ENCODE measurements around the gene NKAIN2.

The NKAIN2 gene

GRCh38 chr6:123879749-123880148 is 76.1 kb downstream of the NKAIN2 start:
- POLR2A ChIA-PET = no interaction called here
- no peaks in the 10 kb centered on the region for H3K36me3 ChIP-seq (ENCODE audit: control insufficient read depth in 2 of 2, insufficient read depth in 1 of 2, low read length in 2 of 2)

GRCh38 chr6:123888771-123889513 is 85.3 kb downstream of the NKAIN2 start:
- no peaks in the 10 kb centered on the region for H3K36me3 ChIP-seq (ENCODE audit: control insufficient read depth in 2 of 2, insufficient read depth in 1 of 2, low read length in 2 of 2)

More at GRCh38 chr6:123879749-123880148, 76.1 kb downstream of the NKAIN2 start:
- CTCF ChIA-PET = interaction anchor here (0.6 to 1.0 kb wide), 2 partner anchors 9 to 860 kb away, joined by 3 to 4 read pairs; no protein-coding TSS in a partner anchor
- Histone ChIP-seq H3K27ac (ENCODE audit: extremely low read depth, low read depth, low read length) (no peak overlapping the region), H3K4me3 (ENCODE audit: low read depth, low read length) (no peak overlapping the region), H3K9me3 (ENCODE audit: control insufficient read depth, insufficient read depth, low read depth, low read length) (no peaks in the 10 kb centered on the region), H3K4me1 (ENCODE audit: control insufficient read depth, insufficient read depth, low read length) (no peaks in the 10 kb centered on the region)
- no peak for TF ChIP-seq ZBTB49 (tag by site-specific recombination; IDR thresholded peaks at IDR 0.05; ENCODE audit: low read depth)
- no peak for TF ChIP-seq KLF16 (tag by site-specific recombination; IDR thresholded peaks at IDR 0.05)
- no peak for TF ChIP-seq ZNF112 (tag by site-specific recombination; IDR thresholded peaks at IDR 0.05)
- no peak for TF ChIP-seq KLF7 (tag by site-specific recombination; IDR thresholded peaks at IDR 0.05; ENCODE audit: borderline replicate concordance)
- no peak for TF ChIP-seq ZNF169 (tag by site-specific recombination; IDR thresholded peaks at IDR 0.05)
- TF ChIP-seq ZNF792 (tag by site-specific recombination; IDR thresholded peaks at IDR 0.05) = no peak
- no peak for TF ChIP-seq ZNF16 (tag by site-specific recombination; IDR thresholded peaks at IDR 0.05; ENCODE audit: low read depth)
- TF ChIP-seq ZFP37 (tag by site-specific recombination; IDR thresholded peaks at IDR 0.05) = no peak
- TF ChIP-seq ZNF341 (tag by site-specific recombination; IDR thresholded peaks at IDR 0.05; ENCODE audit: low read depth) = no peak
- no peak for TF ChIP-seq ZBTB8A (tag by site-specific recombination; IDR thresholded peaks at IDR 0.05)

More at GRCh38 chr6:123888771-123889513, 85.3 kb downstream of the NKAIN2 start:
- H3K4me3 ChIP-seq (ENCODE audit: low read depth, low read length) = no peak overlapping the region
- ChIA-PET CTCF (no interaction called here), POLR2A (no interaction called here)
- H3K4me1 ChIP-seq (ENCODE audit: control insufficient read depth, insufficient read depth, low read length) = no peaks in the 10 kb centered on the region
- no peak overlapping the region for H3K27ac ChIP-seq (ENCODE audit: extremely low read depth, low read depth, low read length)
- no peaks in the 10 kb centered on the region for H3K9me3 ChIP-seq (ENCODE audit: control insufficient read depth, insufficient read depth, low read depth, low read length)
- no peak for TF ChIP-seq KLF17 (tag by site-specific recombination; IDR thresholded peaks at IDR 0.05)
- TF ChIP-seq KLF1 (tag by site-specific recombination; IDR thresholded peaks at IDR 0.05) = no peak
- no peak for TF ChIP-seq MEIS1 (CRISPR knock-in tag; IDR thresholded peaks at IDR 0.05; ENCODE audit: borderline replicate concordance)
- no peak for TF ChIP-seq ZNF513 (tag by site-specific recombination; IDR thresholded peaks at IDR 0.05)
- TF ChIP-seq ZFHX2 (tag by site-specific recombination; conservative IDR thresholded peaks at IDR 0.05) = no peak
- TF ChIP-seq SP2 (tag by site-specific recombination; IDR thresholded peaks at IDR 0.05) = no peak
- TF ChIP-seq ZNF623 (tag by site-specific recombination; IDR thresholded peaks at IDR 0.05) = no peak
- TF ChIP-seq ZNF76 (tag by site-specific recombination; IDR thresholded peaks at IDR 0.05; ENCODE audit: borderline replicate concordance, low read depth) = no peak
- no peak for TF ChIP-seq ZXDB (tag by site-specific recombination; IDR thresholded peaks at IDR 0.05)
- TF ChIP-seq ZNF174 (tag by site-specific recombination; IDR thresholded peaks at IDR 0.05) = no peak
- TF ChIP-seq ZNF423 (tag by site-specific recombination; IDR thresholded peaks at IDR 0.05) = no peak
- no peak for TF ChIP-seq SP7 (tag by site-specific recombination; IDR thresholded peaks at IDR 0.05)
- TF ChIP-seq ZNF785 (tag by site-specific recombination; IDR thresholded peaks at IDR 0.05) = no peak
- no peak for TF ChIP-seq ZNF274 (IDR thresholded peaks at IDR 0.05; ENCODE audit: low read length)
- TF ChIP-seq ZNF274 (tag by site-specific recombination; IDR thresholded peaks at IDR 0.05; ENCODE audit: borderline replicate concordance) = no peak
